ENCODE measurements around the gene KCNJ14.
"Not testable (repeated sequence)": the region's sequence is repeated elsewhere in the genome, so short reads cannot be mapped to it uniquely, and the experiment has no call there.

- TF ChIP-seq CTCF, EZH2phosphoT487 (IDR thresholded peaks at IDR 0.05; ENCODE audit: low read length): not testable (repeated sequence)
Measured at GRCh38 chr19:48488478-48488877, 33.1 kb downstream of the KCNJ14 start.
